ENCODE results near the gene CDK19.

The CDK19 gene

DNA sequence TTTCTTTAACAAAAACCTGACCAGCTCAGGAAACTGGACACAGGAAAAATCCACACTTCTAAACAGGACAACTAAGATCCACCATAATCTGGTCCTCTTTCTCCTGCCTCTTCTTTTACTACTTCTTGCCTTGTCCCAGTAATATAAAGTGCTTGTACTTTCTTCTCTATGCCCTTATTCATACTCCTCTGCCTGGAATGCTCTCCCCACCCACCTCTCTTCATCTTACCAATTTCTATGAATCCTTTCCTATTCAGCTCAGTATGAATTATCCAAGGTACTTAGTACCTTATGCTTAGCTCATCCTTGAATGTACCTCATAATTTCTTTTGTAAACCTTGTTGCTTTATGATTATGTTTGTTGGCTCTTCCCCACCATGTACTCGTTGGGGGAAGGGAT lies 159.4 kb downstream of the CDK19 start:
- no peak for DNase-seq

DNA sequence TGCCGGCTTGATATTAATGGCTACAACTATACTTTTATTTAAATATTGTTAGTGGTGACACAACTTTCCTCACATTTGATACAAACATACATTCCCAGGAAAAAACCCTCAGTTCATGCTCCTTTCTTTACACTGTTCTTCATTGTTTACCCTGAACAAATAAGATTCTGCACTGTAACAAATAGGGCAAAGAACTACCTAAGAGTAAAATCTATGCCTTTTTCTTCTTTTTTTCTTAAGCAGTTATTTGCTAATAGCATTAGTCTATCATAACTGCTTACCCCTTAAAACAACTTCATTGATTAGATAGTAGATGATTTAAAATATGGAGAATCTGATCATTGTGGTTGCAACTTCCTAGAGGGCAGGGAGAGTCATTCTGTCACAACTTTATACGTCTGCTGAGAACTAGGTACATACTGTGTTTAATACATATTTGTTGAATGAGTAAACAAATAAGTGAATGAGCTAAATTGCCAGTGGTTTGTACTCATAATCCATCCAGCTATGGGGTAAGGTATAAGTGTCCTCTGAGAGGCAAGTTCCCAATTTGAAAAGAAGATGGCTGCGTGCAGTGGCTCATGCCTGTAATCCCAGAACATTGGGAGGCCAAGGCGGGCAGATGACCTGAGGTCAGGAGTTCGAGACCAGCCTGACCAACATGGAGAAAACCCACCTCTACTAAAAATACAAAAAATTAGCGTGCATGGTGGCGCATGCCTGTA lies 161.0 kb downstream of the CDK19 start:
- no peak for DNase-seq

DNA sequence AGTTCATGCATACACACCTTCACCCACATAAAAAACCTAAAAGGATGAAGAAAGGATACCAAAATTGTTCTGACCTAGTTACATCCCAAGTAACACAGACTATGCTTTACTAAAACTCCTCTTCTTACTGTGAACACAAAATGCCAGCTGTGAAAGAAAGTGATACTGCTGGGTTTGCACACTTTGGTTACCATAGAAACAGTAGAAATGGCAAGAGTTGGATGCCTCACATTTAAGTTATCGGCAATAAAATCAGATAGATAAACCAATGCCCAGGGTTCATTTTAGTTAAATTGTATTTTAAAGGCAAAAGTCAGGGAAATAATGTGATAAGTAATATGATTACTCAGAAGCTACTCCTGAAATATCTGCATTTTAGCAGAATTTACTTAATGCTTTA lies 161.9 kb downstream of the CDK19 start:
- no peak for DNase-seq

GRCh38 chr6:110652520-110652919 lies 162.7 kb downstream of the CDK19 start:
- no peak for DNase-seq

DNA sequence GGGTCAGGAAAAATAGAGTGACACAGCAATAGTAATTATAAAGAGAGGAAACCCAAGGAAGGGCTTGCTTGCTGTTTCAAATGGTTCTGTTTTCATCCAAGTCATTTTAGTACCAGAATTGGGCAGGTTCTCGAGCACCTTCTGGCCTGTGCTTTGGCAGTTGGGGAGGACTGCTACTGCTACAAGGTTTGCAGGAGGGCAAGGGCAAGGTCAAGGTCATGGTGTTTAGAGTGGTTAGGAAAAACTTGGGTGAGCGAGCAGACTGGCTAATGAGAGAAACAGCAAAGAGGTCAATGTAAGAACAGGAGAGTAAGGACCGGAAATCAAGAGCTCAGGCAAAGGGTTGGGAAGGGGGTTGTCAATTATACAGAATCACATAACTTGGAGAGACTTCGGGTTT lies 164.5 kb downstream of the CDK19 start:
- no peak for DNase-seq

GRCh38 chr6:110649704-110650103 lies 165.6 kb downstream of the CDK19 start:
- DNase-seq, result no peak

GRCh38 chr6:110646951-110647910 lies 168.0 kb downstream of the CDK19 start:
- DNase-seq, result no peak

- DNase-seq, result no peak
Measured at GRCh38 chr6:110646419-110646698, 168.9 kb downstream of the CDK19 start.

DNA sequence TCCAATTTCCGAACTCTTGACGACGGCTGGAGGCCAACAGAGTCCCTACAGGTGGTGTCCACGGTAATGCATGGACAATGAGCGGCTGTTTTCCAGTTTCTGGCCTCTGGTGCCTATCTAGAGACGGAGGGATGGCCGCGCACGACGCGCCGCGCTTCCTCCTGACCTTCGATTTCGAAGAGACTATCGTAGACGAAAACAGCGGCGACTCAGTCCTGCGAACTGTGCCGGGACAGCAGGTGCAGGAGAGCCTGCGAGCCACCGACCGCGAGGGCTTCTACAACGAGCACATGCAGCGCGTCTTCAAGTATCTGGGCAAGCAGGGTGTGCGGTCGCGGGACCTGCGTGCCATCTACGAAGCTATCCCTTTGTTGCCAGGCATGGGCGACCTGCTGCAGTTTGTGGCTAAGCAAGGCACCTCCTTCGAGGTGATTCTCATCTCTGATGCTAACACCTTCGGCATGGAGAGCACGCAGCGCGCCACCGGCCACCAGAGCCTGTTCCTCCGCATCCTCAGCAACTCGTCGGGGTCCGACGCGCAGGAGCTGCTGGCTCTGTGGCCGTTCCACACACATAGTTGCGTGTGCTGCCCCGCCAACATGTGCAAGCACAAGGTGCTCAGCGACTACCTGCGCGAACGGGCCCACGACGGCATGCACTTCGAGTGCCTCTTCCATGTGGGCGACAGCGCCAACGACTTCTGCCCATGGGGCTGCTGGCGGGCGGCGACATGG lies 169.4 kb downstream of the CDK19 start:
- no peak for DNase-seq

DNA sequence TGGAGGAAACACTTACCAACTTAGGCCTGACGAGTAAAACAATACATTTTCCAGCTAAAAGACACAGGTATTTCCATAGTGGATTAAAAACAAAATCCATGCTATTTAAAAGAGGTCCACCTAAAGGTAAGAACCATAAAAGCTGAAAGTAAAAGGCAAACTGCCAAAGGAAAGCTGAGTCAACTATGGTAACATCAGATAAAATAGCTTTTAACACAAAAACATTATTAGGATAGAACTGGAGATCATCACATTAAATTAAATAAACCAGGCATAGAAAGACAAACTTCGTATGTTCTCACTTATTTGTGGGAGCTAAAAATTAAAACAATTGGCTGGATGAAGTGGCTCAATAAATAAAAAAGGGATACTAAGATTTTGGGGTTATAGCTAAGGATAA lies 172.1 kb downstream of the CDK19 start:
- DNase-seq, result no peak

- DNase-seq, result no peak
Measured at GRCh38 chr6:110642711-110643110, 172.6 kb downstream of the CDK19 start.

- DNase-seq, result no peak
Measured at GRCh38 chr6:110636781-110637180, 178.5 kb downstream of the CDK19 start.

- DNase-seq, result no peak
Measured at GRCh38 chr6:110635096-110635495, 180.2 kb downstream of the CDK19 start.

DNA sequence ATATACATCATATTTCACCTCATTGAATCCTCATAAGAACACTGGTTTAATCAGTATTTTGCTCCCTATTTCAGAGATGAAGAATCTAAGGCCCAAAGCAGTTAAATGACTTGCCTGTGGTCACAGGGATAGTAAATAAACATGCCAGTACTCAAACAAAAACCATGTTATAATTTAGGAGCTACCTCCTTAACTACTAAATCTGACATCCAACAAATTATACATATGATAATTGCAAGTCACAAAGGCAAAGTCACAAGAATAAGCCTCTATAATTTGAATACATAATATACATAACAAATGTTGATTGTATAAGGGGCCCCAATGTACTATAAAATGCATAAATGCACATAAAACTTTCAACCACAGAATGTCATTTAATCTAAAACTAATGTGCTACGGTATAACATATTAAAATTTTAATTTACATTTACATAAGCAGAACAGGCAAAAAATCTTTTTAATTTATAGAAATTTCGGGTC lies 181.5 kb downstream of the CDK19 start:
- DNase-seq, result no peak

GRCh38 chr6:110629153-110629552 lies 186.1 kb downstream of the CDK19 start:
- DNase-seq, result no peak

DNA sequence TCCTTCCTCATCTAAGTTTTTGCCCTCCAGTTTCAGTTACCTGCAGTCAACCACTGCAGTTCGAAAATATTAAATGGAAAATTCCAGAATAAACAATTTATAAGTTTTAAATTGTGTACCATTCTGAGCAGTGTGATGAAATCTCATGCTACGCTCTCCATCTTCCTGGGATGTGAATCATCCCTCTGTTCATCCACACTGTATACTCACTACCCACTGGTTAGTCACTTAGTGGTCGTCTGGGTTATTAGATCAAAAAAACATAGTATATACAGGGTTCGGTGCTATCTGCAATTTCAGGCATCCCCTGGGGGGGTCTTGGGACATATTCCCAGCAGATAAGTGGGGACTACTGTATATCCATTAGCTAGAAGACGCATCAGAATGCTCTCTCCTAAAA lies 186.9 kb downstream of the CDK19 start:
- peak; percentile 32 for DNase-seq

DNA sequence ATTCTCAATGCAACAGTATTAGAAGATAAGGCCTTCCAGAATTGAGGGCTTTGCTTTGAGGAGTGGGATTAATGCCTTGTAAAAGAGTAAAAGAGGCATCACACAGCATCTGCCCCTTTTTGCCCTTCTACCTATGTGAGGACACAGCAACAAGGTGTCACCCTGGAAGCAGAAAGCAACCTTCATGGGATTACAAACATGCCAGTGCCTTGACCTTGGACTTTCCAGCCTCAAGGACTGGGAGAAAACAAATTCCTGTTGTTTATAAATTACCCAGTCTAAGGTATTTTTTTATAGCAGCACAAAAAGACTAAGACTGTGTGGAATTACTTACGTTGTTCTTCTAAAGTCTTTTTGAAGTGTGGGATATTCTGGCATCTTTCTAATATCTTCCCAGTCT lies 188.8 kb downstream of the CDK19 start:
- no peak for DNase-seq

GRCh38 chr6:110625883-110626282 lies 189.4 kb downstream of the CDK19 start:
- no peak for DNase-seq

DNA sequence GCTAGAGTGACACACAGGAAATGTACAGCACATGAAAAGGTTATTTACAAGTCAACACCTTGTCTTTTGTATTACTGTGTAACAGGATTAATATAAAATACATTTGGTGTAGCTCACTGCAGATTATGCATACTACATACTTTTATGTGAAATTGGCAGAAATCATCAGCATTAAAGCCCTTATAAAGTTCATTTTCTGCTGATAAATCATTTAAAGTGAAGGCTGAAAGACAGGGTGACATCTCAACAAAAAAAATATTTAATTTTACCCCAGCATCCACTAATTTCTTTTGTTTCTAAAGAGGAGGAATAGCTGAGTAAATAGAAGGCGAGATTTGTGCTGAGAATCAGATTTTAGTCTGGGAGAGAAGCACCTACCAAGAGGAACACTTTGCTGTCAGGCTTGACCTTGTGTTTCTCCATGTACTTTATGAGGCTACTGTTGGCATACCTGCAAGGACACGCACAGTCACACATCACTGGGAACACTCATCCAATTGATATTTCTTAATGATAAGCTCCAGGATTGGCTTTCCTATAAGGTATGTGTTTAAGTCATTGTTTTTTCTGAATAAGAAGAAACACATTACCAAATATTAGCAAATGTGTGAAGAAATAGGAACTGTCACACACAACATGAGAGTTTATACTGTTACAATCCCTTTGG lies 192.2 kb downstream of the CDK19 start:
- DNase-seq, result no peak

- DNase-seq, result no peak
Measured at GRCh38 chr6:110621061-110621460, 194.2 kb downstream of the CDK19 start.

- no peak for DNase-seq
Measured at GRCh38 chr6:110620065-110620464, 195.2 kb downstream of the CDK19 start.

DNA sequence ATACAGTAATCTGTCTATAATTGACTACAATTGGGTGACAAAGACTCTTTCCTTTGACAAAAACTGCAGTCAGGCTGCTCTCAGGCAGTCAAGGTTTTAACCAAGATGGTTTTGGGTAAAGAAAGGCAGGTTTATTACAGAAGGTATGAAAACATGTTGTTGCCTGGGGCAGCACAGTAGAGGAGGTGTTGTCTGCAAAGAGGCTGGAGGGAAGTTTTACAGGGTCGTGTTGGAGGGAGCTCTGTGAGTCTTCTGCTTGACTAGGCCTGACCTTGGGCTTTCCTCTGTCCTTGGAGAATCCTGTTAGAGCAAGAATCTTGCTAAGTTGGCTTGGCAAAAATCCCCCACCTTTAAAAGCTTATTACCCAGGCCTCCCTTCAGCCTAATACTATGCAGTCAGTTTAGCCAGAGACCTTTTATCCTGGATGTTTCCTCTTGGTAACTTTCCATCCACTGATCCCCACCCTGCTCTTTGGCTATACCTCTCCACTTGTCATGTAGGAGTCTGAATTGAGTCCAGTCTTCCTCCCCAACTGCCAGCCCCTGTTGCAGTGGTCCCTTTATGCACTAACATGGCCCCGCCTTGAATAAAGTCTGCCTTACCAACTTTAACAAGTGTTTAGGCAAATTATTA lies 195.9 kb downstream of the CDK19 start:
- DNase-seq, result no peak

All from T1000 (cell line).